ENCODE results near the gene RGS14.

GRCh38 chr5:177367323-177367848, 9.7 kb downstream of the RGS14 start:
- TF ChIP-seq CTCF (conservative IDR thresholded peaks at IDR 0.05; ENCODE audit: low read length): no peak
- TF ChIP-seq EZH2phosphoT487 (IDR thresholded peaks at IDR 0.05; ENCODE audit: borderline replicate concordance): no peak
